H1 (cell line): ENCODE results near the gene CGNL1. TPM values are rescaled to one million over a fixed set of nuclear protein-coding genes. Genes with fewer than 3 reads are reported as not detected.
A peak's percentile ranks its signal among the peaks of the same experiment; 100 is the strongest.

Experiments used
- CTCF ChIA-PET: fragments of 300-600 bp; sonication (Branson Sonifier 250); formaldehyde crosslinking; loops from one replicate; lab custom pipeline; 2021; ENCODE audit not compliant: partially characterized antibody; lab: Charles Lee
- POLR2A ChIA-PET: fragments of 300-600 bp; sonication (Branson Sonifier 250); formaldehyde crosslinking; loops from one replicate; lab custom pipeline; 2021; ENCODE audit warnings: inconsistent platforms; ENCODE audit not compliant: partially characterized antibody; lab: Charles Lee
- DNase-seq, 2 experiments: peaks; one replicate each; pipeline versions ENCODE4 v3.0.0 to v3.0.0-alpha.2; 2010 to 2022; ENCODE audit warnings: low spot score in 2 of 2, low read depth in 1 of 2, mixed read lengths in 1 of 2
- FAIRE-seq: peaks from 2 replicates; lab custom pipeline; 2011; peaks lifted over from hg19 to GRCh38; lab: Jason Lieb, UNC
- H2AFZ ChIP-seq: 2 replicates; pipeline ENCODE4 v1.8.1; 2012; ENCODE audit warnings: low read length, inconsistent platforms
- H2AK5ac ChIP-seq: 2 replicates; pipeline ENCODE4 v1.6.1; 2013; ENCODE audit warnings: low read depth, low read length
- H2BK120ac ChIP-seq: replicated peaks from 2 replicates; pipeline ENCODE3; 2013; ENCODE audit warnings: low read depth, low read length, inconsistent platforms
- H2BK12ac ChIP-seq: 2 replicates; pipeline ENCODE4 v1.6.1; 2013; ENCODE audit warnings: low read depth, low read length
- H2BK15ac ChIP-seq: 2 replicates; pipeline ENCODE4 v1.6.1; 2013; ENCODE audit warnings: low read length
- H2BK20ac ChIP-seq: 2 replicates; pipeline ENCODE4 v1.6.1; 2013; ENCODE audit warnings: low read length
- H2BK5ac ChIP-seq: 2 replicates; pipeline ENCODE4 v1.6.1; 2013; ENCODE audit warnings: low read depth, low read length
- H3K14ac ChIP-seq: 2 replicates; pipeline ENCODE4 v1.6.1; 2013; ENCODE audit warnings: inconsistent platforms; ENCODE audit not compliant: insufficient read length
- H3K18ac ChIP-seq: 2 replicates; pipeline ENCODE4 v1.6.1; 2013; ENCODE audit warnings: low read length; ENCODE audit errors: extremely low read depth
- H3K23ac ChIP-seq: 2 replicates; pipeline ENCODE4 v1.6.1; 2013; ENCODE audit warnings: inconsistent platforms; ENCODE audit not compliant: insufficient read length
- H3K23me2 ChIP-seq: 2 replicates; pipeline ENCODE4 v1.6.1; 2013; ENCODE audit warnings: low read depth, low read length
- H3K27ac ChIP-seq: 2 replicates; pipeline ENCODE4 v1.6.1; 2011; ENCODE audit warnings: low read depth, low read length, inconsistent platforms
- H3K27me3 ChIP-seq, 4 experiments: replicated peaks in 1 of 4; 1 replicate in 1 of 4; 2 replicates in 3 of 4; pipeline versions ENCODE4 v1.6.1 to v1.8.1; 2011 to 2013; ENCODE audit warnings: low read length in 3 of 4, mild to moderate bottlenecking in 3 of 4, inconsistent platforms in 2 of 4, mixed read lengths in 2 of 4, moderate library complexity in 1 of 4; ENCODE audit not compliant: control insufficient read depth in 3 of 4, insufficient read depth in 3 of 4; ENCODE audit errors: extremely low read depth in 1 of 4
- H3K36me3 ChIP-seq, 4 experiments: 2 replicates each; pipeline versions ENCODE4 v1.6.1 to v1.8.1; 2011 to 2013; ENCODE audit warnings: mild to moderate bottlenecking in 4 of 4, low read length in 3 of 4, moderate library complexity in 2 of 4, control low read depth in 1 of 4, inconsistent platforms in 1 of 4; ENCODE audit not compliant: insufficient read depth in 4 of 4, control insufficient read depth in 2 of 4
- H3K4ac ChIP-seq: replicated peaks from 2 replicates; pipeline ENCODE3; 2013; ENCODE audit warnings: low read length, low read depth, mixed read lengths, inconsistent platforms; ENCODE audit not compliant: insufficient read length
- H3K4me1 ChIP-seq, 4 experiments: replicated peaks in 1 of 4; 1 replicate in 1 of 4; 2 replicates in 3 of 4; pipeline versions ENCODE4 v1.6.1 to v1.8.1; 2011 to 2013; ENCODE audit warnings: low read length in 3 of 4, inconsistent platforms in 2 of 4, mixed read lengths in 1 of 4; ENCODE audit not compliant: insufficient read depth in 4 of 4, control insufficient read depth in 3 of 4
- H3K4me2 ChIP-seq, 2 experiments: 2 replicates each; pipeline versions ENCODE4 v1.6.1 to v1.8.1; 2011 to 2013; ENCODE audit warnings: low read depth in 2 of 2, low read length in 2 of 2, control low read depth in 1 of 2, inconsistent platforms in 1 of 2, mild to moderate bottlenecking in 1 of 2; ENCODE audit not compliant: insufficient read depth in 1 of 2
- H3K4me3 ChIP-seq, 4 experiments: fragments of 200-600, 300-600 bp in 1 of 4; sonication (generic), shearing (Covaris generic), sonication (Bioruptor Twin) in 1 of 4; 2 replicates each; pipeline versions ENCODE4 v1.5.1 to v1.8.1; 2011 to 2016; ENCODE audit warnings: low read length in 4 of 4, low read depth in 3 of 4, control low read depth in 2 of 4, inconsistent platforms in 2 of 4, mild to moderate bottlenecking in 2 of 4, mixed read lengths in 1 of 4, moderate library complexity in 1 of 4; ENCODE audit not compliant: insufficient read depth in 2 of 4; ENCODE audit errors: extremely low read depth in 1 of 4
- H3K56ac ChIP-seq: replicated peaks from 2 replicates; pipeline ENCODE3; 2013; ENCODE audit warnings: low read depth, mild to moderate bottlenecking, mixed read lengths, low read length, inconsistent platforms; ENCODE audit not compliant: insufficient read length
- H3K79me1 ChIP-seq: 2 replicates; pipeline ENCODE4 v1.6.1; 2013; ENCODE audit warnings: low read depth, low read length, control low read depth
- H3K79me2 ChIP-seq, 2 experiments: 2 replicates each; pipeline versions ENCODE4 v1.6.1 to v1.8.1; 2012 to 2013; ENCODE audit warnings: low read length in 2 of 2, mild to moderate bottlenecking in 2 of 2, inconsistent platforms in 1 of 2; ENCODE audit not compliant: insufficient read depth in 2 of 2, control insufficient read depth in 1 of 2
- H3K9ac ChIP-seq, 4 experiments: replicated peaks in 1 of 4; 1 replicate in 1 of 4; 2 replicates in 3 of 4; pipeline versions ENCODE4 v1.6.1 to v1.8.1; 2011 to 2013; ENCODE audit warnings: low read depth in 3 of 4, low read length in 3 of 4, control low read depth in 2 of 4, mild to moderate bottlenecking in 2 of 4, moderate library complexity in 2 of 4, inconsistent platforms in 1 of 4; ENCODE audit errors: extremely low read depth in 1 of 4
- H3K9me3 ChIP-seq, 2 experiments: 2 replicates each; pipeline versions ENCODE4 v1.6.1 to v1.8.1; 2012 to 2013; ENCODE audit warnings: mild to moderate bottlenecking in 2 of 2, moderate library complexity in 2 of 2, control low read depth in 1 of 2, inconsistent platforms in 1 of 2, low read depth in 1 of 2, low read length in 1 of 2, mixed read lengths in 1 of 2; ENCODE audit not compliant: insufficient read depth in 2 of 2
- H4K20me1 ChIP-seq, 2 experiments: replicated peaks in 1 of 2; 2 replicates each; pipeline versions ENCODE3 to v1.8.1; 2011 to 2013; ENCODE audit warnings: inconsistent platforms in 2 of 2, low read length in 2 of 2, mild to moderate bottlenecking in 1 of 2; ENCODE audit not compliant: insufficient read depth in 2 of 2, control insufficient read depth in 1 of 2
- H4K5ac ChIP-seq: 2 replicates; pipeline ENCODE4 v1.6.1; 2013; ENCODE audit warnings: low read length, low read depth, mixed read lengths, inconsistent platforms; ENCODE audit not compliant: insufficient read length
- H4K8ac ChIP-seq: 2 replicates; pipeline ENCODE4 v1.8.0; 2013; ENCODE audit warnings: mild to moderate bottlenecking, moderate library complexity, low read length, inconsistent platforms; ENCODE audit not compliant: insufficient read depth; ENCODE audit errors: extremely low read depth
- H4K91ac ChIP-seq: replicated peaks from 2 replicates; pipeline ENCODE3; 2013; ENCODE audit warnings: low read length, mixed read lengths, inconsistent platforms; ENCODE audit not compliant: insufficient read length
- ASH2L ChIP-seq: fragments of 200-600, 300-600 bp; sonication (generic); IDR thresholded peaks from one replicate; pipeline ENCODE4 v1.7.1; 2017; ENCODE audit warnings: low read length
- CHD1 ChIP-seq: IDR thresholded peaks from 2 replicates; pipeline ENCODE4 v1.6.1; 2012; ENCODE audit warnings: low read depth, low read length, improper control_type of control experiment
- CTCF ChIP-seq, 3 experiments: IDR thresholded peaks; 1 replicate in 2 of 3; 2 replicates in 1 of 3; pipeline versions ENCODE4 v1.5.1 to v1.6.1; 2011; ENCODE audit warnings: low read length in 3 of 3, mild to moderate bottlenecking in 3 of 3, inconsistent platforms in 2 of 3, low read depth in 1 of 3, moderate library complexity in 1 of 3; ENCODE audit not compliant: insufficient read depth in 1 of 3; ENCODE audit errors: control extremely low read depth in 1 of 3
- EZH2 ChIP-seq: fragments of 200-600 bp; sonication (generic); IDR thresholded peaks from 2 replicates; pipeline ENCODE4 v1.7.1; 2012; ENCODE audit warnings: low read depth, mild to moderate bottlenecking, moderate library complexity, low read length, inconsistent platforms; ENCODE audit not compliant: severe bottlenecking
- GABPA ChIP-seq: IDR thresholded peaks from 2 replicates; pipeline ENCODE4 v1.6.1; 2011; ENCODE audit warnings: mild to moderate bottlenecking, low read length, moderate library complexity, borderline replicate concordance; ENCODE audit not compliant: insufficient read depth
- KDM5A ChIP-seq: fragments of 200-600 bp; IDR thresholded peaks from 2 replicates; pipeline ENCODE4 v1.7.1; 2012; ENCODE audit warnings: mild to moderate bottlenecking, low read length, inconsistent platforms, mixed read lengths
- NANOG ChIP-seq: IDR thresholded peaks from 2 replicates; pipeline ENCODE4 v1.6.1; 2011; ENCODE audit warnings: low read length, low read depth, mild to moderate bottlenecking, inconsistent platforms; ENCODE audit not compliant: insufficient read depth, poor library complexity, severe bottlenecking
- POU5F1 ChIP-seq: IDR thresholded peaks from 2 replicates; pipeline ENCODE4 v1.6.1; 2011; ENCODE audit warnings: low read depth, mild to moderate bottlenecking, low read length, moderate library complexity
- SIRT6 ChIP-seq: IDR thresholded peaks from one replicate; pipeline ENCODE4 v1.7.1; 2012; ENCODE audit warnings: low read length, inconsistent platforms
- USF2 ChIP-seq: IDR thresholded peaks from 2 replicates; pipeline ENCODE4 v1.6.1; 2011; ENCODE audit warnings: low read length, improper control_type of control experiment
- WGBS, 2 experiments: shearing (Covaris generic) in 1 of 2; methylation state at CpG; one replicate each; pipeline versions ENCODE4 v1.1.6 to v1.1.7; 2013 to 2015; ENCODE audit warnings: low lambda C conversion rate in 2 of 2, mixed read lengths in 2 of 2, inconsistent platforms in 1 of 2, low coverage in 1 of 2, missing lambda C conversion rate in 1 of 2; ENCODE audit not compliant: insufficient replicate concordance in 2 of 2, insufficient coverage in 1 of 2, insufficient read length in 1 of 2; ENCODE audit errors: extremely low coverage in 1 of 2, missing lambda C conversion rate in 1 of 2; 5-methylcytosine and 5-hydroxymethylcytosine counted together
- polyA plus RNA-seq, 7 experiments: library from polyadenylated mRNA; depleted of rRNA in 3 of 7; stranded (reverse) in 5 of 7; unstranded in 2 of 7; fragments of >200 nt in 5 of 7; fragments of 200-250 nt in 2 of 7; gene quantifications; 1 replicate in 5 of 7; 2 replicates in 1 of 7; 4 replicates in 1 of 7; pipeline versions ENCODE4 v1.2.1 to v1.2.3, GENCODE V29; 2011 to 2013; ENCODE audit warnings: missing spikeins in 2 of 7, mixed read lengths in 2 of 7
- total RNA-seq: library from RNA; stranded (reverse); fragmentation: NEBNext Ultra II Directional; extraction: Animal tissue kit (Norgen Biotek cat#: 25700); gene quantifications from 2 replicates; pipeline ENCODE4 v1.2.1, GENCODE V29; 2021

The CGNL1 gene
- total and polyA plus RNA-seq, 2 of the 8 experiments (the other 6 are each of a cell fraction or from before 2014, with no cell fraction given): 21.8 to 75.6 TPM

- no peak for FAIRE-seq
- DNase-seq: no peak
- Histone ChIP-seq H4K20me1 (no peaks in the 10 kb centered on the region), H3K27me3 (no peaks in the 10 kb centered on the region), H4K91ac (no peak overlapping the region), H3K4me3 (no peak overlapping the region), H3K4ac (no peak overlapping the region), H3K4me1 (peaks cover 2 to 26% (median 15%) of the 10 kb centered on the region in 4 experiments; a peak in 5 of 7 replicates), H3K9me3 (0 out of 4 replicates have a peak, but pooled peaks cover 0 to 3% of the 10 kb centered on the region in 2 experiments), H3K4me2 (no peak overlapping the region), H3K23me2 (no peaks in the 10 kb centered on the region), H4K8ac (no peak overlapping the region), H3K79me1 (no peaks in the 10 kb centered on the region), H2AK5ac (no peak overlapping the region), H4K5ac (no peak overlapping the region), H2BK5ac (no peak overlapping the region), H2AFZ (no peak overlapping the region), H3K9ac (no peak overlapping the region), H2BK15ac (no peak overlapping the region), H2BK12ac (no peak overlapping the region), H3K56ac (no peak overlapping the region), H3K79me2 (no peaks in the 10 kb centered on the region), H3K36me3 (no peaks in the 10 kb centered on the region), H2BK20ac (0 out of 2 replicates have a peak overlapping the region, but pooled peaks have one; percentile 1), H3K27ac (no peak overlapping the region), H2BK120ac (no peak overlapping the region), H3K23ac (no peak overlapping the region), H3K18ac (peak overlapping the region; percentile 36; the same call in 1 of the 2 replicates), H3K14ac (no peak overlapping the region)
- ChIA-PET CTCF (interaction anchor here (0.8 to 8.5 kb wide), 7 partner anchors 13 to 170 kb away, joined by 4 to 56 read pairs (median 6); no protein-coding TSS in a partner anchor), POLR2A (interaction anchor here (1.0 to 1.2 kb wide), 2 partner anchors 15 to 19 kb away, joined by 3 to 4 read pairs; partner anchors contain the start of gene CGNL1)
- WGBS, 2 experiments: 100% methylated on average over 1 of the region's 1 CpG; no CpG with 5 or more reads in 1 of the 2 experiments
- TF ChIP-seq SIRT6: no peak
- TF ChIP-seq USF2: no peak
- no peak for TF ChIP-seq POU5F1
- TF ChIP-seq EZH2: no peak
- TF ChIP-seq NANOG: no peak
- no peak for TF ChIP-seq KDM5A
- TF ChIP-seq GABPA: no peak
- TF ChIP-seq CHD1: no peak
- no peak for TF ChIP-seq ASH2L
- TF ChIP-seq CTCF (IDR thresholded peaks at IDR 0.05; ENCODE audit: control extremely low read depth in 1 of 3, insufficient read depth in 1 of 3, low read depth in 1 of 3, low read length in 3 of 3): no peak
These were observed 18.5 kb upstream of the CGNL1 start for GRCh38 chr15:57357799-57358198.
